ENCODE data around the gene PDE4D. TPM values are rescaled to one million over a fixed set of nuclear protein-coding genes. Genes with fewer than 3 reads are reported as not detected.

The PDE4D gene
- polyA plus RNA-seq, 3 donors = 17.7 to 21.3 (median 19.7) TPM

DNA sequence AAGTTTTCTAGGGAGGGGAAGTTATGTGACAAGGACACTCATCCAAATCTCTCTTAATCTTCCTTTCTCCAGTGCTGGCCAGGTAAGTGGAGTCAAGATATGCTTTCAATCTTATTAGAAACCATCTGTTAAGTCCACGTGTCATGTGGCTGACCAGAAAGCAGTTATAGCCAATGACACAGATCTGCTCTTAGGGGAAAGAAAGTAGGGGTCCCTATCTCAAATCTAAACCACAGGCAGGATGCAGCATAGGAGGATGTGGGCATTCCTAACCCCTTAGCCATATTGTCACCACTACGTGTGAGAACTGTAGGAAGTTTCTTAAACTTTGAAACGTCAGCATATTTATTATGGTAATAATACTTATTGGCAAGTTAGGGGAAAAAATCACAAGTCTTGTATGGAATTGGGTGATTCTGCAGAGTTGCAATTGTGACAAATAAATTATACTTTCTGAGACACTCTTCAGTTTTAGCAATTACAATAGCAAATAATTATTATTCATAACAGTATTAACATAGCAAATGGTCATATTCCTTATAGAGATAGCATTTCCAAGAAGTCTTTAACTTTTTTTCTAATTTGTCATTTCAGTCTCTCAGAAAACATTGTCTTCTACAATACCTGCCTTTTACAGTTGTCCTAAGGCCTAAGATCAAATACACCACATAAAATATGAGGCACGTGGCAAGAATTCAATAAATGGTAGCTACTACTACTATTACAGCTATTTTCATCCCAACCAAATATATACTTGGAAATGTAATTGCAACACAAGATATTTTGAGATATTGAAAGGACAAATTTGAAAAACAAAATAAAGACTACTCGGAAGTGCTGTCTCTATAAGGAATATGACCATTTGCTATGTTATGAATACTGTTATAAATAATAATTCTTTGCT is 236.9 kb downstream of the PDE4D start:
- DNase-seq = no peak

DNA sequence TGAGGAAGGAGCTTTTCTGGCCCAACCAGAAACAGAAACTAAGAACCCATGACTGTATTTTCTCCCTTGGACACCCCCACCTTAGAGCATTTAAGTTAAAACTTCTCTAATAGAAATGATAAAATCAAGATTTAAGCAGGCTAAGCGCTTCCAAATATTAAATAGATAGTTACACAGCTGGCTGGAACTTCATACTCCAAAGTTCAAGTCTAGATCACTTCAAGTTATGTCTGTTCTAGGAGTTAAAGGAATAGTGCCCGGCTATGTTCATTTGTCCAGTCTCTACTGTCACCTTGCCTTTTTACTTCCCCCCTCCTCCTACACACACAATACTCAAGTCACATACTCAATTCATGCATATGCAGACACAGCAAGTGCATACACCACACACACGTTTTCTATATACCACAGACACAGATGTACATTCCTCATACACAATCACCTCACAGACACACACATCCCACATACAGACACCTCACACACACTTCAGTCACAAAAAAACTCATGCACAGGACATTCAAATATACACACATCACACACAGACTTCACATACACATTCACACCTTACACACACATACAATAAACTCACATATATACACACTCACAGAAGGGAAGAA is 237.7 kb downstream of the PDE4D start:
- DNase-seq = no peak

- DNase-seq = no peak
Measured at GRCh38 chr5:59654691-59655090, 238.8 kb downstream of the PDE4D start.

DNA sequence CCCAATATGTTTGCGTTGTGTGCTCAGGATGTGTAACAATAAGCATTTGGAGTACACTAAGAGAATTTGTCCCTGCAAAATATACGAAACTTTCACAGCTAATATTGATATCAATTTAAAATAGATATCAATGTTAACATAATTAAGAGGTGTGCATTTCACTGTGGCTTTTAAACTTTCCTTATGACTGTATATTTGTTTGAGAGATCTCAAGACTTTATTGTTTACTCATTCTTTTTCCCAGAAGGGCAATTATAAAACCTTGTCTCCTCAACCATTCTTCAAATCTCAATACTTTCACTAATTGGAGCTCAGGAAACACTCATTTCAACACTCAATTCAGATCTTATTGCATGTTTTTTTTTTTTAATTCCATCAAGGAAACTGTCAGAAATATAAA is 241.1 kb downstream of the PDE4D start:
- DNase-seq = no peak

DNA sequence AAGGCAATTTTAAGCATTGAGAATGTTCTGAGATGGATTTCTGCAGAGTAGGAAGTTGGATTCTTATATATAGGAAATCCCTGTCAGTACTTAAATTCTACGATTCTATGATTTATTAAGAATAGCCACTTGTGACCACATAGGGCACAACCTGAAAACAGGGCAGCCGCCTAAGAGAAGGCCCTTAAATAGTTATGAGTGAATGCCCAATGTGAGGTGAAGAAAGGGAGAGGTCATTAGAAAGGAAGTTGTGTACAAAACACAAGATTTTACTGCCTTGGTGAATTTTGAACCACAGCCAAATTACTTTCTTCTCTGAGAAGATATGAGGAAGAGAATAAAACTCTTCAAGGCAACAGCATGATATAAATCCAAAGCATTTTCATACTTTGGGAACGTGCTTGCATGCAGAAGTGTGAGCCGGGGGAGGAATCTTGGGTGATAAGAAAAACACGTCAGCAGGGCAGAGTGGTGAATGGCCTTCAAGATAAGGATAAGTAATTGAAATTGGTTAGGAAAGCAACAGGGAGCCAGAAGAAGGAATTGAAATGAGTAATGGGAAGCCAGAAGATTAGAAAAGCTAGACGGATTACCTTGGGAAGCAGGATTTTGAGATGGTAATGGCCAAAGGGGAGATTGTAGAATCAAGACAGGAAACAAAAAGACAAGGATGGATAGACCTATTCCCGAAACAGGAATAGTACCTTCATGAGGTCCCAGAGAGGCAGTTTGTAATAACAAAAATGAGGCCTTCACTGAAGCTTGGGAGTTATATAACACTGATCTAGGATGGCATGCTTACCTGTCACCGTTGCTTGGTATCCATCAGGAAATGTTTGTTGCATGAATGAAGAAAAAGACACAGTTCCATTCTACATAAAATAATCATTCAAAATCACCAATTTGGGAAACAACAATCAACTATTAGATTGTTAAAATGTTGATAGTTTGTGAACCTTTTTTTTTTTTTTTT is 244.3 kb downstream of the PDE4D start:
- peak; percentile 20 for DNase-seq

DNA sequence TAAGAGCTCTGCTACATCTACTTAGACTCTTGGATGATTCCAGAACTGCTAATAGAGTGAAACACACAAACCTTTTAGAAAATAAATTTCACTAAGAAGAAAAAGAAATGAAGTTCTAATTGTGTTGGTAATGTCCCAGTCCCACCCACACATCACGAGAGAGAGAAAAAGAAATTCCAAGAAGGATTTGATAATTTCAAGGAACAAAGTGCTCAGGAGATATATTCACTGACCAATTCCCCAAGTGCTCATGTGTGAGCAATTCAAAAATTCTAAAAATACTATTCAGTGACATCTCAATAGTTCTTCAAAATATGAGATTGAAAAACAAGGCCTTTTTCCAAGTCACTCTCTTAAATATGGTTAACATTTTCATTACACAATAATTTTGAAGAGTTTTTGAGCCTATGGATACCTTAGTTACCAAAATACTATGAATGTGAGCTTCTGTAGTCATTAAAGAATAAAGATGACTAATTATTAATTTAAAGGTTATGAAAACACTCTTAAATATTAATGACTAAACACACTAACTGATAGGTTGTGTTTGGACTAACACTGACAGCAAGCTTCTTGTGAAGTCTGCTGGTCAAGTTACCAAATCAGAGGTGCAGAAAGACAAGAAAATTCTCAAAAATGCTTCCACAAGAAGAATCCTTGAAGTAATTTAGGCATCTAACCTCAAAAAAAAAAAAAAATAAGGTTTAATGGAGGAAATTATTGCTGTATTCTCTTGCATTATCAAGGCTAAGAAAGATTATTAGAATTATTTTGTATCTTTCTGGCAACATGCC is 245.3 kb downstream of the PDE4D start:
- DNase-seq = no peak

GRCh38 chr5:59645380-59645779 is 248.1 kb downstream of the PDE4D start:
- no peak for DNase-seq

- DNase-seq = no peak
Measured at GRCh38 chr5:59640411-59640810, 253.1 kb downstream of the PDE4D start.

DNA sequence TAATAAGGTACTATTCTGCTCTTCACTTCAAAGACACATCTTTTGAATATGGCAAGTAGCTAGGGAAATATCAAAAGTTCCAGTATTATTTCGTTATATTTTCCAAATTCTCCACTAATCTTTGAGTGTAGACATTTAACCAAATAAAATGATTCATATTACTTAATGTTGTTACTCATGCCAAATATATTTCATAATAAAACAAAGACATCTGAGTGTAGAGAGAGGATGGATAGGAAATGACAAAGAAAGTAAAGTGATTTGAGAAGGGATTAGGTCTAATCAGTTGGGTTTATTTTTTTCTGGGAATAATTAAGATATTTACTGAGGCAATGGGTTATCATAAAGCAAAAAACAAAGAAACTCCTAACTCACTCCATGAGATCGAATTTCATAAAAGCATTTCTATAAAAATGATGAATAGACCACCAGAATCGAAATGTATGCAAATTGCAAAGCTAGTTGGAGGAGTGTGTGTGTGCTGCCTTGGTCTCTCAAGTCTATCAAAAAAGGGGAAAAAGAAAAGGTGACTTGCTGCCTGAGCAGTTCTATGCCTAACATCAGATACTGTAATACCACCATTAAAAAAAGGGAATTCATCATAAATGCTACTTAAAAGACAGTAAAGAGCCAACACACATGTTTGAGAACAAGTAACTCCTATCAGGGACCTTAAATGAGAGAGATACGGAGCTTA is 255.5 kb downstream of the PDE4D start:
- DNase-seq = no peak

- DNase-seq = no peak
Measured at GRCh38 chr5:59629561-59629960, 264.0 kb downstream of the PDE4D start.

GRCh38 chr5:59628062-59628828 is 265.3 kb downstream of the PDE4D start:
- DNase-seq = no peak

DNA sequence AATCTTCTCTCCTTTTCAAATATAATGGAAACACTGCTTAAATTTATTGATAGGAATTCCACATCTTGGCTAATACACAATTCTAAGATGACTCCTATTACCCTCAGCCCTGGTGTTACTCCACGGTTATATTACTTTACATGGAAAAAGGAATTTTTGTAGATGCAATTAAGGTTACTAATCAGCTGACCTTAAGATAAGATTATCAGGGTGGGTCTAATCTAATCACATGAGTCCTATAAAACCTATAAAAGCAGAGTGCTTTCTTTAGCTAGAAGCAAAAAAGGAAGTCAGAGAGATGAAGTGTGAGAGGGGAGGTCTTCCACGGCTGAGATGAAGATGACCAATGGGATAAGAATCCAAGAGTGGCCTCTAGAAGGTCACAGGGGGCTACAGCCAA is 268.6 kb downstream of the PDE4D start:
- no peak for DNase-seq

DNA sequence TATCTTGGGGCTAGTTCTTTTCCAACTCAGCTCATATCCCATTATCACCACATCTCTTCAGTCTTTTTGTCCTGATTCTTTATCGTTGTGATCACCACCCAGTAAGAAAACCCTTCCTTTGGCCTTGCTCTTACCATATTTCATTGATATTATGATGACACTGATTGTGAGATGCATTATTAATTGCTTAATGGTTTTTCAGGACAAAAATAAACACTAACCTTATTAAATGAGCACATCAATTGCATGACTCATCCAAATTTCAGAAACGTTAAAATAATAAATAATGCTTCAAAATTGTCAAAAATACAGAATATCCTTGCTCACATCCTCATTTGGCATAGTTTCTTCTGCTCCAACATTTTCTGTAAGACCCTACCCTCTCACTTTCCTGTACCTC is 270.7 kb downstream of the PDE4D start:
- DNase-seq = no peak

DNA sequence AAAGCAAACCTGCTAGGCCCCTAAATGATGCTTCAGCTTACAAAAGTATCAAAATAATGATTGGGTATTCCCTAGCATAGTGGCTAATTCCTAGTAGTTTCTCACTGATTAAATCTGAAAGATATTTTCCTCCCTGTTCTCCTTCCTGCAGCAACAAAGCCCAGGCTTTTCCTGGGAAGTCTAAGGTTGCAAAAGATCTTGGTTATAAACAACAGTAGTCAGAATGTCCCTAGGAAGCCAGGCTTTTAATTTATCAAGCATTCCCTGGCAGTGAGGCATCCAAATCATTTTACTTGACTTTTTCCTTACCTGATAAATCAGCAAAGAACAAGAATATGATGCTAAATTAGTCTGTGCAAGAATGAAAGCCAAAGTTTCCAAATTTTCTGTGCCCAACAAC is 272.0 kb downstream of the PDE4D start:
- DNase-seq = no peak

DNA sequence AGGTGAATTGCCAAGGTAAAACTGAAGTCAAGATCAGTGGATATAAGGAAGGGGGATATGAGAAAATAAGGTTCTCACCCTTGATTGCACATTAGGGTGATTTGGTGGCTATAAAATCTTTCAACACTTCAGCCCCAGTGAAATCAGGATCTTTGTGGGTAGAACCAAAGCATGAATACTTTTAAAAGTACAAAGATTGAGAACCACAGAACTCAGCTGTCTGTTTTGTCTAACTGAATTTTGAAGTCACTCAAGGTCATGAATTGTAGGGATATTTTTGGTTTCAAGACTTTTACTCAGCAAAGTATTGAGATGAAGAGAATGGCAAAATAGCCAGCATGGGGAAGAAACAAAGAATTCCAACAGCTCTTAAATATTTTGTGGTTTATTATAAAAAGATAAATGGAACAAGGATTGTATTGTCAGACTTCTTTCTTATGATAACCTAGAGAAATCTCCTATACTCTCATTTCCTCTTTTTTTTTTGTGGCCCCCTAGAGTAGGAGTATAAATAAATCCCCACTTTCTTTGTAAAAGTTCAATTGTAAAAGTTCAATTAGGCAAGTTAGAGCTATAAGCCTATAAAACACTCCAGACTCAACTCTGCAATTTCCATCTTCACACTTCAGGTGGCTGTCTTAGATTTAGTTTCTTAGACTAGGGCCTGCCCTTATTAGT is 272.9 kb downstream of the PDE4D start:
- no peak for DNase-seq

DNA sequence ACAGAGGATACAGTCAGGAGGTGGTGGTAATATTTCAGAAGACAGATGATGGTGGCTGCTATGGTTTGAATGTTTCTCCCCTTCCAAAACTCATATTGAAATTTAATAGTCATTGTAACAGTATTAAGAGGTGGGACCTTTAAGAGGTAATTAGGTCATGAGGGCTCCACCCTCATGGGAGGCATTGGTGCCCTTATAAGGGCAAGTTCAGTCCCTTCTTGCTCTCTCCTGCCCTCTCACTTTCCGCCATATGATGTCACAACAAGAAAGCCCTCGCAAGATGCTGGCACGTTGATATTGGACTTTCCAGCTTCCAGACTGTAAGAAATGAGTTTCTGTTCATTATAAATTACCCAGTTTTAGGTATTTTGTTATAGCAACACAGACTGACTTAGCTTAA is 274.9 kb downstream of the PDE4D start:
- no peak for DNase-seq

DNA sequence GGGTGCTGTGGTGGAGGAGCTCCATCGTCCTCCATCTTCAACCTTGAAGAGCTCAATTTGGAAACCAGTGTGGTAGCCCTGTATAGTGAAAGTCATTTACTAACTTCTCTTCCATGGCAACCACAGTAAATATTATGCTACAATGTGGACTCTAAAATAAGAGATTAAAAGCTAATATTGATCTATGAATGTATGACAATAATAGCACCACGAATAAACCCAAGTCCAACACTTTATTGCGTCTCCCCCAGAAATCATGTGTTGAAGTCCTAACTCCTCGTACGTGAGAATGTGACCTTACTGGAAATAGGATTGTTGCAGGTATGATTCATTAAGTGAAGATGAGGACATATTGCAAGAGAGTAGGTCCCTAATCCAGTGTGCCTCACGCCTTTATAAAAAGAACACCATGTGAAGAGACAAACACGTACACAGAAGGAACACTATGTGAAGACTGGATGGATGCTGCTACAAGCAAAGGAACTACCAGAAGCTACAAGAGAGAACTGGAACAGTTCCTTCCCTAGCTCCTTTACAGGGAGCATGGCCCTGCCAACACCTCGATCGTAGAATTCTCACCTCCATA is 276.2 kb downstream of the PDE4D start:
- DNase-seq = no peak

DNA sequence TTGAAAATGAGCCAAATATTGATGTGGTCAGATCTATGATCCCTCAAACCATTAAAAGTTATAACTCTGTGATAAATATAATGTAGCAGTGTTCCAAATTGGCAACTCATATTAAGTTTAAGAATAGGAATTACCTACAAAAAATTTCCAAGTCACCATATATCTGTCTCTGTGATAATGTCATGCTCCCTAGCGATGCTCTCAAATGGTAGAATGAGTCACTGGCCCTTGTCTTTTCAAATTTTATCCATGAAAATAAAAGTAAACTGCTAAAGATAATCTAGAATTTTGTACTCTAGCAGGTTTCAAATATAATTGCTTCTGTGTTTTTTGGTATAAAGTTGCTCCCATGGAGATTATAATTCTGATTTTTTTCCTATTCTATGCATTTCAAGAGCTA is 277.1 kb downstream of the PDE4D start:
- no peak for DNase-seq

- DNase-seq = no peak
Measured at GRCh38 chr5:59615272-59615671, 278.3 kb downstream of the PDE4D start.
